ENCODE results near the gene NDUFV1. TPM values are rescaled to one million over a fixed set of nuclear protein-coding genes. Genes with fewer than 3 reads are reported as not detected.
A peak's percentile ranks its signal among the peaks of the same experiment; 100 is the strongest.

NDUFV1 gene
- total and polyA plus RNA-seq, 9 of the 15 experiments (the other 6 are each of a cell fraction or from before 2014, with no cell fraction given), result 10.8 to 423 (median 209) TPM

GRCh38 chr11:67572747-67573419 is 33.9 kb upstream of the NDUFV1 start (continued):
- TF ChIP-seq RERE (CRISPR knock-in tag; IDR thresholded peaks at IDR 0.05; ENCODE audit: borderline replicate concordance) (no peak), CREB1 (IDR thresholded peaks at IDR 0.05) (no peak), CREB1 (CRISPR knock-in tag; IDR thresholded peaks at IDR 0.05) (no peak; the same call in 1 of the 2 replicates), HDAC6 (IDR thresholded peaks at IDR 0.05; ENCODE audit: low read depth, low read length) (no peak), CHD4 (IDR thresholded peaks at IDR 0.05; ENCODE audit: insufficient read depth, insufficient replicate concordance, low read depth, low read length, poor library complexity, severe bottlenecking) (no peak), ZNF717 (CRISPR knock-in tag; IDR thresholded peaks at IDR 0.05) (no peak), ZNF224 (CRISPR knock-in tag; IDR thresholded peaks at IDR 0.05) (no peak), FOSL1 (tag; conservative IDR thresholded peaks at IDR 0.05) (peak; percentile 93), IFI16 (CRISPR knock-in tag; IDR thresholded peaks at IDR 0.05) (no peak), HDAC8 (tag; IDR thresholded peaks at IDR 0.05) (no peak), CREBBP (IDR thresholded peaks at IDR 0.05; ENCODE audit: low read depth, low read length) (no peak), ZC3H4 (CRISPR knock-in tag; IDR thresholded peaks at IDR 0.05; ENCODE audit: borderline replicate concordance) (no peak), SIX5 (IDR thresholded peaks at IDR 0.05; ENCODE audit: borderline replicate concordance in 1 of 2, insufficient read depth in 1 of 2, low read depth in 1 of 2, low read length in 2 of 2) (no peak), DEAF1 (CRISPR knock-in tag; IDR thresholded peaks at IDR 0.05) (peak; percentile 69), TGIF2 (CRISPR knock-in tag; IDR thresholded peaks at IDR 0.05) (no peak), STAT6 (CRISPR knock-in tag; IDR thresholded peaks at IDR 0.05) (0 out of 2 replicates have a peak, but pooled peaks have one; percentile 35), BMI1 (IDR thresholded peaks at IDR 0.05; ENCODE audit: low read length) (no peak), HDAC3 (IDR thresholded peaks at IDR 0.05; ENCODE audit: borderline replicate concordance, partially characterized antibody) (no peak)
